Chondrocyte (in vitro differentiated cells): ENCODE measurements around the gene CLIC6. TPM values are rescaled to one million over a fixed set of nuclear protein-coding genes. Genes with fewer than 3 reads are reported as not detected.

Experiments used
- DNase-seq: peaks from one replicate; pipeline ENCODE4 v3.0.0; 2021; ENCODE audit warnings: mixed read lengths, low spot score
- H3K27ac Mint-ChIP-seq: one replicate; pipeline ENCODE4 v1.8.0; 2021; ENCODE audit warnings: mild to moderate bottlenecking, moderate library complexity, mixed read lengths; ENCODE audit not compliant: unreplicated experiment
- H3K27me3 Mint-ChIP-seq: 2 replicates; pipeline ENCODE4 v1.8.0; 2021; ENCODE audit warnings: low read depth, mixed read lengths
- H3K36me3 Mint-ChIP-seq: 2 replicates; pipeline ENCODE4 v1.8.0; 2021; ENCODE audit warnings: low read depth, mixed read lengths
- H3K4me1 Mint-ChIP-seq: 2 replicates; pipeline ENCODE4 v1.8.0; 2021; ENCODE audit warnings: low read depth, mild to moderate bottlenecking, mixed read lengths
- H3K4me3 Mint-ChIP-seq: one replicate; pipeline ENCODE4 v1.8.0; 2021; ENCODE audit warnings: mild to moderate bottlenecking, moderate library complexity, mixed read lengths; ENCODE audit not compliant: unreplicated experiment
- H3K9me3 Mint-ChIP-seq: 2 replicates; pipeline ENCODE4 v1.8.0; 2021; ENCODE audit warnings: low read depth, mixed read lengths
- CTCF ChIP-seq: fragments of 200-600 bp; sonication (generic); IDR thresholded peaks from 2 replicates; pipeline ENCODE4 v1.5.0; 2021; ENCODE audit warnings: antibody characterized with exemption, mild to moderate bottlenecking, moderate library complexity
- total RNA-seq: library from RNA; stranded (reverse); gene quantifications from 3 replicates; pipeline ENCODE4 v1.2.1, GENCODE V29; 2021

The CLIC6 gene
- total RNA-seq, 1 donor from 2014 or later, result 0.17 TPM

DNA sequence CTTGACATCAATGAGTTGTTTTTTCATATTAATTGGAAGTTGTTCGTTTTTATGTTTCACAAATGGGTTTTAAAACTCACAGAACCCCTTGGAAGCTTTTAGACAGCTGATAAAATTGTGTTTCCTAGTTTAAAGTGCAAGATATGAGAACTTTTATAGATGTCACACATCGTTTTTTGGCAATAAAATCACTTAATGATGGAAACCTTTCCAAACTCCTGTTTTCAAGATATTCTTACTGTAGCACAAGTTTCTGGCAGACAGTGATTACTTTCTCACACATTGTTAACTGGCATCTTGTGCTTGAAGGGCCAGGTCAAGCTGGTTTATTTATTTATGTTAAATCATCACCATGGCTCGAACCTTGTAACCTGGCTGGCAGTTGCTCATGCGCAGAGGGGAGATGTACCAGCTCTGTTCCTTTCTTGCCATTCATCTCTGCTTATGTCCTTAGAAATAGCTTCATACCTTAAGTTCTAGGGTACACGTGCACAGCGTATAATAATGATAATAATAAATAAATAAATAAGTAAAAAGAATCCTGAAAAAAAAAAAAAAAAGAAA, 43.7 kb upstream of the CLIC6 start:
- no peak for DNase-seq
- Mint-ChIP-seq H3K9me3 (no peaks in the 10 kb centered on the region), H3K4me3 (no peak overlapping the region), H3K4me1 (no peaks in the 10 kb centered on the region), H3K27me3 (peaks cover 36% of the 10 kb centered on the region), H3K36me3 (no peaks in the 10 kb centered on the region), H3K27ac (no peak overlapping the region)
- no peak for TF ChIP-seq CTCF

GRCh38 chr21:34626131-34626530, 42.7 kb upstream of the CLIC6 start:
- Mint-ChIP-seq H3K4me3 (no peak overlapping the region), H3K9me3 (no peaks in the 10 kb centered on the region), H3K27ac (no peak overlapping the region), H3K36me3 (no peaks in the 10 kb centered on the region), H3K4me1 (no peaks in the 10 kb centered on the region), H3K27me3 (peaks cover 30% of the 10 kb centered on the region)
- DNase-seq, result no peak
- TF ChIP-seq CTCF, result no peak

- H3K9me3 Mint-ChIP-seq, result no peaks in the 10 kb centered on the region
- H3K4me1 Mint-ChIP-seq, result no peaks in the 10 kb centered on the region
- TF ChIP-seq CTCF, result peak; percentile 92
- H3K27me3 Mint-ChIP-seq, result peaks cover 37% of the 10 kb centered on the region
- no peak overlapping the region for H3K27ac Mint-ChIP-seq
- no peak for DNase-seq
- H3K4me3 Mint-ChIP-seq, result no peak overlapping the region
- H3K36me3 Mint-ChIP-seq, result no peaks in the 10 kb centered on the region
Measured at GRCh38 chr21:34630536-34631143, 38.2 kb upstream of the CLIC6 start.

- peaks cover 38% of the 10 kb centered on the region for H3K27me3 Mint-ChIP-seq
- DNase-seq, result no peak
- no peaks in the 10 kb centered on the region for H3K36me3 Mint-ChIP-seq
- H3K27ac Mint-ChIP-seq, result no peak overlapping the region
- no peak for TF ChIP-seq CTCF
- H3K4me3 Mint-ChIP-seq, result no peak overlapping the region
- no peaks in the 10 kb centered on the region for H3K4me1 Mint-ChIP-seq
- H3K9me3 Mint-ChIP-seq, result no peaks in the 10 kb centered on the region
Measured at GRCh38 chr21:34632498-34632897, 36.3 kb upstream of the CLIC6 start.

DNA sequence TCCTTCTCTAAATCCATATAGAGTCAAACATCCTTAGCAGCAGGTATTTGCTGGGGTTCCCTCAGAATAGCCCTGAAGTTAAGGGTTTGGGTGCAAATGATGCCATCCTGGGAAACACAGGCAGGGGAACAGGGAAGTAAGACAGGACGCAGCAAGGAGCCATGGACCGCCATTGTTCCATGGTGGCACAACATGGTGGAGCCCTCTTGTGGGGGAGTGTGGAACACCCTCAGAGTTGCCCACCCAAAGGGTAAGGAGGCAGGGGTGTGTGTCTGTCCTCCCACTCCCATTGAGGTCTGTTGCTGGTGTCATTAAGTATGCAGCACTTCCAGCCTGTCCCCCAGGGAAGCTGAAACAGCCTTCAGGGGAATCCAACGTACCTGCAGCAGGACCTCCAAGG, 33.5 kb upstream of the CLIC6 start:
- Mint-ChIP-seq H3K4me3 (no peak overlapping the region), H3K27me3 (peaks cover 42% of the 10 kb centered on the region), H3K4me1 (no peaks in the 10 kb centered on the region), H3K27ac (no peak overlapping the region), H3K36me3 (no peaks in the 10 kb centered on the region), H3K9me3 (no peaks in the 10 kb centered on the region)
- TF ChIP-seq CTCF, result peak; percentile 55
- DNase-seq, result no peak
